IMR-90 (cell line): ENCODE results near the gene ADGRA1. TPM values are rescaled to one million over a fixed set of nuclear protein-coding genes. Genes with fewer than 3 reads are reported as not detected.

Experiments
- ATAC-seq: fragments of 200-7000 bp; cut with Tn5 transposase; 2 replicates; pipeline ENCODE4 v1.9.1; 2020; ENCODE audit warnings: low read depth, mild to moderate bottlenecking, moderate library complexity
- BruUV-seq: library from RNA; stranded (reverse); fragments of 400-500 nt; replicated peaks from 2 replicates; lab custom pipeline; 2021; lab: Mats Ljungman, UMichigan
- CTCF ChIA-PET: fragments of 300-600 bp; formaldehyde crosslinking; extraction: SDS; loops from one replicate; lab custom pipeline; 2021; ENCODE audit warnings: antibody characterized with exemption; lab: Yijun Ruan, JAX
- POLR2A ChIA-PET: fragments of 300-600 bp; sonication (Branson Sonifier 250); formaldehyde crosslinking; loops from one replicate; lab custom pipeline; 2022; ENCODE audit warnings: antibody characterized with exemption; ENCODE audit not compliant: unreplicated experiment; lab: Charles Lee
- DNase-seq: peaks from one replicate; pipeline ENCODE4 v3.0.0; 2013
- H2AFZ ChIP-seq: replicated peaks from 2 replicates; pipeline ENCODE3; 2013; ENCODE audit warnings: low read length, mild to moderate bottlenecking; ENCODE audit not compliant: poor library complexity
- H2AK5ac ChIP-seq: 2 replicates; pipeline ENCODE4 v1.6.1; 2013; ENCODE audit warnings: low read depth, low read length, inconsistent platforms
- H2AK9ac ChIP-seq: replicated peaks from 2 replicates; pipeline ENCODE3; 2013; ENCODE audit warnings: mild to moderate bottlenecking, low read depth, low read length, moderate library complexity; ENCODE audit not compliant: poor library complexity
- H2BK120ac ChIP-seq: 2 replicates; pipeline ENCODE4 v1.6.1; 2013; ENCODE audit warnings: low read depth, low read length, inconsistent platforms
- H2BK15ac ChIP-seq: 3 replicates; pipeline ENCODE4 v1.6.1; 2013; ENCODE audit warnings: low read depth, low read length, inconsistent platforms
- H2BK20ac ChIP-seq: 2 replicates; pipeline ENCODE4 v1.6.1; 2013; ENCODE audit warnings: low read depth, mild to moderate bottlenecking, inconsistent platforms, low read length, moderate library complexity
- H2BK5ac ChIP-seq: 2 replicates; pipeline ENCODE4 v1.6.1; 2013; ENCODE audit warnings: mild to moderate bottlenecking, low read depth, low read length, inconsistent platforms; ENCODE audit not compliant: poor library complexity, severe bottlenecking
- H3K14ac ChIP-seq: replicated peaks from 2 replicates; pipeline ENCODE4 v1.6.1; 2013; ENCODE audit warnings: low read depth, low read length, inconsistent platforms
- H3K18ac ChIP-seq: 2 replicates; pipeline ENCODE4 v1.6.1; 2013; ENCODE audit warnings: low read depth, low read length, control low read depth
- H3K23ac ChIP-seq: 2 replicates; pipeline ENCODE4 v1.6.1; 2013; ENCODE audit warnings: low read depth, low read length, inconsistent platforms
- H3K27ac ChIP-seq: 2 replicates; pipeline ENCODE4 v1.5.1; 2013; ENCODE audit warnings: mild to moderate bottlenecking, control low read depth, low read length; ENCODE audit not compliant: insufficient read depth
- H3K27me3 ChIP-seq: 2 replicates; pipeline ENCODE4 v1.6.1; 2013; ENCODE audit warnings: low read length; ENCODE audit not compliant: control insufficient read depth, insufficient read depth
- H3K36me3 ChIP-seq: 2 replicates; pipeline ENCODE4 v1.6.1; 2013; ENCODE audit warnings: low read length, mixed read lengths; ENCODE audit not compliant: control insufficient read depth, insufficient read depth
- H3K4ac ChIP-seq: 2 replicates; pipeline ENCODE4 v1.6.1; 2013; ENCODE audit warnings: low read depth, low read length, inconsistent platforms
- H3K4me1 ChIP-seq: 2 replicates; pipeline ENCODE4 v1.6.1; 2013; ENCODE audit warnings: low read length, mixed read lengths; ENCODE audit not compliant: control insufficient read depth, insufficient read depth
- H3K4me2 ChIP-seq: 2 replicates; pipeline ENCODE4 v1.6.1; 2013; ENCODE audit warnings: low read depth, mild to moderate bottlenecking, control low read depth, low read length, moderate library complexity
- H3K4me3 ChIP-seq: 2 replicates; pipeline ENCODE4 v1.5.1; 2013; ENCODE audit warnings: low read depth, mild to moderate bottlenecking, control low read depth, low read length, moderate library complexity; ENCODE audit not compliant: insufficient read depth
- H3K56ac ChIP-seq: 2 replicates; pipeline ENCODE4 v1.6.1; 2013; ENCODE audit warnings: low read length, inconsistent platforms; ENCODE audit not compliant: insufficient read depth; ENCODE audit errors: extremely low read depth
- H3K79me1 ChIP-seq, 2 experiments: 2 replicates each; pipeline ENCODE4 v1.6.1; 2013; ENCODE audit warnings: low read length in 2 of 2, inconsistent platforms in 1 of 2, low read depth in 1 of 2
- H3K9ac ChIP-seq: 2 replicates; pipeline ENCODE4 v1.6.1; 2013; ENCODE audit warnings: low read depth, low read length, control low read depth
- H3K9me1 ChIP-seq: 2 replicates; pipeline ENCODE4 v1.6.1; 2013; ENCODE audit warnings: low read length, inconsistent platforms; ENCODE audit not compliant: insufficient read depth
- H3K9me3 ChIP-seq: 2 replicates; pipeline ENCODE4 v1.6.1; 2013; ENCODE audit warnings: low read length; ENCODE audit not compliant: control insufficient read depth, insufficient read depth
- H4K20me1 ChIP-seq: 2 replicates; pipeline ENCODE4 v1.6.1; 2013; ENCODE audit warnings: low read length, inconsistent platforms; ENCODE audit not compliant: insufficient read depth
- H4K5ac ChIP-seq: 2 replicates; pipeline ENCODE4 v1.6.1; 2013; ENCODE audit warnings: mild to moderate bottlenecking, low read depth, low read length, control low read depth
- H4K8ac ChIP-seq, 2 experiments: 2 replicates each; pipeline ENCODE4 v1.6.1; 2013; ENCODE audit warnings: low read depth in 2 of 2, low read length in 2 of 2, control low read depth in 1 of 2, inconsistent platforms in 1 of 2
- H4K91ac ChIP-seq: 2 replicates; pipeline ENCODE4 v1.6.1; 2013; ENCODE audit warnings: low read depth, low read length, inconsistent platforms; ENCODE audit not compliant: insufficient read depth
- CEBPB ChIP-seq: IDR thresholded peaks from 2 replicates; pipeline ENCODE4 v1.6.1; 2012; ENCODE audit warnings: low read depth, low read length, improper control_type of control experiment
- CTCF ChIP-seq: conservative IDR thresholded peaks from 2 replicates; pipeline ENCODE4 v1.5.1; 2012; ENCODE audit warnings: mild to moderate bottlenecking, low read depth, low read length, improper control_type of control experiment
- ELK1 ChIP-seq: fragments of 150-350 bp; IDR thresholded peaks from 2 replicates; pipeline ENCODE4 v1.6.1; 2016; ENCODE audit warnings: low read depth, mild to moderate bottlenecking, low read length, moderate library complexity, borderline replicate concordance
- FOS ChIP-seq: fragments of 150-350 bp; IDR thresholded peaks from 2 replicates; pipeline ENCODE4 v1.6.1; 2016; ENCODE audit warnings: low read depth, low read length
- MAFK ChIP-seq: IDR thresholded peaks from 2 replicates; pipeline ENCODE4 v1.6.1; 2012; ENCODE audit warnings: low read depth, low read length, improper control_type of control experiment
- POLR2A ChIP-seq: IDR thresholded peaks from 2 replicates; pipeline ENCODE4 v1.6.1; 2012; ENCODE audit warnings: mild to moderate bottlenecking, low read depth, low read length
- RAD21 ChIP-seq: IDR thresholded peaks from 2 replicates; pipeline ENCODE4 v1.6.1; 2012; ENCODE audit warnings: low read length, improper control_type of control experiment
- WGBS, 2 experiments: methylation state at CpG; one replicate each; pipeline versions ENCODE4 v1.1.5 to v1.1.7; 2013; ENCODE audit warnings: missing lambda C conversion rate in 2 of 2; ENCODE audit not compliant: insufficient read length in 1 of 2; ENCODE audit errors: extremely low coverage in 2 of 2; 5-methylcytosine and 5-hydroxymethylcytosine counted together
- dilution Hi-C: fragments of 300-500 bp; cut with HindIII; formaldehyde crosslinking; loops from one replicate; pipeline ENCODE4 v1.14.3; 2018; ENCODE audit warnings: low sequenced_read_pairs; ENCODE audit not compliant: unreplicated experiment
- in situ Hi-C: fragments of 300-500 bp; cut with MboI; formaldehyde crosslinking; loops from 3 replicates; pipeline ENCODE4 v1.14.3; 2019; ENCODE audit warnings: low sequenced_read_pairs, inconsistent platforms, mixed read lengths
- intact Hi-C: fragments of 100-400 bp; cut with micrococcal nuclease; formaldehyde crosslinking; loops from 2 replicates; pipeline ENCODE4 v1.10.0; 2022
- polyA plus RNA-seq, 3 experiments: library from polyadenylated mRNA; depleted of rRNA; stranded (reverse); fragments of >200 nt; gene quantifications; 2 replicates each; pipeline ENCODE4 v1.2.3, GENCODE V29; 2012; ENCODE audit warnings: low replicate concordance in 1 of 3
- total RNA-seq: library from RNA; depleted of rRNA; stranded (reverse); fragments of >200 nt; gene quantifications from 2 replicates; pipeline ENCODE4 v1.2.3, GENCODE V29; 2012
- TF ChIP-seq, protein P1 (sequence below): fragments of 150-350 bp; IDR thresholded peaks from 2 replicates; pipeline ENCODE4 v1.6.1; 2017; ENCODE audit warnings: mild to moderate bottlenecking, antibody characterized with exemption, low read length, low read depth

The ADGRA1 gene
- total and polyA plus RNA-seq, 2 of the 4 experiments (the other 2 are of a cell fraction), result not detected

GRCh38 chr10:133084491-133084890 lies 3.2 kb upstream of the ADGRA1 start:
- intact Hi-C loops, result no loop called here
- H3K9ac ChIP-seq, result no peak overlapping the region
- no peak overlapping the region for H4K91ac ChIP-seq
- H3K79me1 ChIP-seq, result no peaks in the 10 kb centered on the region
- H3K36me3 ChIP-seq, result no peaks in the 10 kb centered on the region
- H3K4ac ChIP-seq, result no peak overlapping the region
- no peak for TF ChIP-seq POLR2A
- no peak for TF ChIP-seq RAD21
- TF ChIP-seq ELK1, result no peak
- no peak for TF ChIP-seq CEBPB
- TF ChIP-seq, protein P1, sequence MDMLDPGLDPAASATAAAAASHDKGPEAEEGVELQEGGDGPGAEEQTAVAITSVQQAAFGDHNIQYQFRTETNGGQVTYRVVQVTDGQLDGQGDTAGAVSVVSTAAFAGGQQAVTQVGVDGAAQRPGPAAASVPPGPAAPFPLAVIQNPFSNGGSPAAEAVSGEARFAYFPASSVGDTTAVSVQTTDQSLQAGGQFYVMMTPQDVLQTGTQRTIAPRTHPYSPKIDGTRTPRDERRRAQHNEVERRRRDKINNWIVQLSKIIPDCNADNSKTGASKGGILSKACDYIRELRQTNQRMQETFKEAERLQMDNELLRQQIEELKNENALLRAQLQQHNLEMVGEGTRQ, result no peak
- no peak for TF ChIP-seq FOS
- no peak for TF ChIP-seq CTCF
- no peak for TF ChIP-seq MAFK
- peaks cover 31% of the 10 kb centered on the region; the same call in 1 of the 2 replicates for H3K27me3 ChIP-seq
- H2BK5ac ChIP-seq, result no peak overlapping the region
- no TSS peak for BruUV-seq
- H4K5ac ChIP-seq, result no peak overlapping the region
- no peak overlapping the region for H3K4me3 ChIP-seq
- no peak overlapping the region for H3K56ac ChIP-seq
- no peak overlapping the region for H4K8ac ChIP-seq
- CTCF ChIA-PET, result no interaction called here
- no peak overlapping the region for H2AK9ac ChIP-seq
- H2BK20ac ChIP-seq, result no peak overlapping the region
- no peak for ATAC-seq
- no peak overlapping the region for H3K27ac ChIP-seq
- no peak overlapping the region for H3K18ac ChIP-seq
- H3K4me1 ChIP-seq, result no peaks in the 10 kb centered on the region
- H3K9me1 ChIP-seq, result no peaks in the 10 kb centered on the region
- no peak overlapping the region for H2BK120ac ChIP-seq
- no peak overlapping the region for H2AFZ ChIP-seq
- in situ Hi-C loops, result no loop called here
- WGBS, 2 experiments, result 71% methylated on average over 6 of the region's 17 CpGs; no CpG with 5 or more reads in 1 of the 2 experiments
- POLR2A ChIA-PET, result no interaction called here
- dilution Hi-C loops, result no loop called here
- H2BK15ac ChIP-seq, result no peak overlapping the region
- no peak for DNase-seq
- no peak overlapping the region for H3K4me2 ChIP-seq
- H3K9me3 ChIP-seq, result no peaks in the 10 kb centered on the region; the same call in 1 of the 2 replicates
- H4K20me1 ChIP-seq, result no peaks in the 10 kb centered on the region
- H3K14ac ChIP-seq, result no peak overlapping the region
- H3K23ac ChIP-seq, result no peak overlapping the region
- H2AK5ac ChIP-seq, result no peak overlapping the region
